ENCODE data around the gene CD2AP.
"Not testable (repeated sequence)": the region's sequence is repeated elsewhere in the genome, so short reads cannot be mapped to it uniquely, and the experiment has no call there.

CD2AP gene

GRCh38 chr6:47496935-47497579 lies 19.5 kb downstream of the CD2AP start:
- DNase-seq: no peak

GRCh38 chr6:47502920-47503319 lies 25.3 kb downstream of the CD2AP start:
- no peak for DNase-seq

GRCh38 chr6:47509937-47510336 lies 32.3 kb downstream of the CD2AP start:
- no peak for DNase-seq

- DNase-seq: peak; percentile 4
Measured at GRCh38 chr6:47512872-47513271, 35.3 kb downstream of the CD2AP start.

- no peak for DNase-seq
Measured at GRCh38 chr6:47519279-47519678, 41.7 kb downstream of the CD2AP start.

- no peak for DNase-seq
Measured at GRCh38 chr6:47520282-47520681, 42.7 kb downstream of the CD2AP start.

GRCh38 chr6:47521961-47522360 lies 44.4 kb downstream of the CD2AP start:
- DNase-seq: no peak

GRCh38 chr6:47524136-47524845 lies 46.7 kb downstream of the CD2AP start:
- DNase-seq: peak; percentile 63

- DNase-seq: no peak
Measured at GRCh38 chr6:47525330-47526057, 47.9 kb downstream of the CD2AP start.

GRCh38 chr6:47527274-47527673 lies 49.7 kb downstream of the CD2AP start:
- DNase-seq: no peak

- no peak for DNase-seq
Measured at GRCh38 chr6:47529734-47530133, 52.1 kb downstream of the CD2AP start.

GRCh38 chr6:47532981-47533585 lies 55.5 kb downstream of the CD2AP start:
- DNase-seq: no peak

GRCh38 chr6:47534063-47534462 lies 56.5 kb downstream of the CD2AP start:
- DNase-seq: no peak

- DNase-seq: no peak
Measured at GRCh38 chr6:47535316-47536225, 58.0 kb downstream of the CD2AP start.

- no peak for DNase-seq
Measured at GRCh38 chr6:47536816-47537401, 59.3 kb downstream of the CD2AP start.

- DNase-seq: no peak
Measured at GRCh38 chr6:47545223-47545622, 67.6 kb downstream of the CD2AP start.

GRCh38 chr6:47551670-47552069 lies 74.1 kb downstream of the CD2AP start:
- no peak for DNase-seq

GRCh38 chr6:47552319-47552718 lies 74.7 kb downstream of the CD2AP start:
- DNase-seq: no peak

- DNase-seq: not testable (repeated sequence)
Measured at GRCh38 chr6:47553243-47553642, 75.7 kb downstream of the CD2AP start.

GRCh38 chr6:47556459-47556858 lies 78.9 kb downstream of the CD2AP start:
- DNase-seq: not testable (repeated sequence)

- no peak for DNase-seq
Measured at GRCh38 chr6:47563162-47563561, 85.6 kb downstream of the CD2AP start.

GRCh38 chr6:47566602-47567001 lies 89.0 kb downstream of the CD2AP start:
- DNase-seq: not testable (repeated sequence)
